GM10266 (cell line): ENCODE measurements around the gene AMZ1.

Experiments used
- DNase-seq: peaks from one replicate; pipeline ENCODE4 v3.0.0; 2012; ENCODE audit errors: extremely low spot score
- TF ChIP-seq, protein P1 (sequence below): IDR thresholded peaks from 2 replicates; pipeline ENCODE4 v1.5.1; 2012; ENCODE audit warnings: mild to moderate bottlenecking, low read depth; ENCODE audit not compliant: control insufficient read depth, insufficient read depth; ENCODE audit errors: missing control alignments

The AMZ1 gene

DNA sequence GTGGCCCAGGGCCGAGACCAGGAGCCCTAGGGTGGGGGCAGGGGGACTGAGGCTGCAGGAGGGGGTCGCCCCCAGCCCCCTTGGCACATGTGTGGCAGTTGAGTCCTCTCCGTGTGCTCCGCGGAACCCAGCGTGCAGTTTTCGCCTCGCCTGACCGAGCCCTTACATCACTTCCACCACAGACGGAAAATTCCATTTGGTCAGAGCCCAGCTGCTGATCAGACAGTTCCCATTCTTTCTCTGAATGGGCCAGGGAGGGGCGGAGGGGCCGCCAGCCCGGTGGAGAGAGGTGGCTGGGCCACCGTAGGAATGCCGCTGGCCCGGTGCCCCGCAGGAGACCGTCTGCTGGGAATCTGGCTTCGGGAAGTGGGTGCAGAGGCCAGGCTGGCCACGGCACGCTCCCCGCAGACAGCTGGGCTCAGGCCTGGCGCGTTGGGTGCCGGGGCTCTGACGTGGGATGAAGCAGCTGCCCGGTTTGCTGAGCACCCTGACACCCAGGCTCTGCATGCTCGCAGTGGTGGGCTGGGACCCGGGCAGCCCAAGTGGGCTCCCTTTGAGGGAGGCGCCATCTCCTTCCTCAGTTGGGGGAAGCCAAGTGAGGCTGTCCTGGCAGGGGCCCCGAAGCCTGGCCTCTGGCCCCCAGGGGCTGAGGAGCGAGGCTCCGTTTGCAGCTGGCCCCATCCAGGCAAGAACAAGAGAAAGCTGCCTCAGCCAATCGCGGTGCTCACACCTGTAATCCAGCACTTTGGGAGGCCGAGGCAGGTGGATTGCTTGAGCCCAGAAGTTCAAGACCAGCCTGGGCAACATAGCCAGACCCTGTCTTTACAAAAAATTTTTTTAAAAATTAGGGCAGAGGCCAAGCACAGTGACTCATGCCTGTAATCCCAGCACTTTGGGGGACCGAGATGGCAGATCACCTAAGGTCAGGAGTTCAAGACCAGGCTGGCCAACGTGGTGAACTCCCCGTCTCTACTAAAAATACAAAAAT is 46.3 kb upstream of the AMZ1 start:
- TF ChIP-seq, protein P1, sequence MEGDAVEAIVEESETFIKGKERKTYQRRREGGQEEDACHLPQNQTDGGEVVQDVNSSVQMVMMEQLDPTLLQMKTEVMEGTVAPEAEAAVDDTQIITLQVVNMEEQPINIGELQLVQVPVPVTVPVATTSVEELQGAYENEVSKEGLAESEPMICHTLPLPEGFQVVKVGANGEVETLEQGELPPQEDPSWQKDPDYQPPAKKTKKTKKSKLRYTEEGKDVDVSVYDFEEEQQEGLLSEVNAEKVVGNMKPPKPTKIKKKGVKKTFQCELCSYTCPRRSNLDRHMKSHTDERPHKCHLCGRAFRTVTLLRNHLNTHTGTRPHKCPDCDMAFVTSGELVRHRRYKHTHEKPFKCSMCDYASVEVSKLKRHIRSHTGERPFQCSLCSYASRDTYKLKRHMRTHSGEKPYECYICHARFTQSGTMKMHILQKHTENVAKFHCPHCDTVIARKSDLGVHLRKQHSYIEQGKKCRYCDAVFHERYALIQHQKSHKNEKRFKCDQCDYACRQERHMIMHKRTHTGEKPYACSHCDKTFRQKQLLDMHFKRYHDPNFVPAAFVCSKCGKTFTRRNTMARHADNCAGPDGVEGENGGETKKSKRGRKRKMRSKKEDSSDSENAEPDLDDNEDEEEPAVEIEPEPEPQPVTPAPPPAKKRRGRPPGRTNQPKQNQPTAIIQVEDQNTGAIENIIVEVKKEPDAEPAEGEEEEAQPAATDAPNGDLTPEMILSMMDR = no peak
- DNase-seq = peak; percentile 84

DNA sequence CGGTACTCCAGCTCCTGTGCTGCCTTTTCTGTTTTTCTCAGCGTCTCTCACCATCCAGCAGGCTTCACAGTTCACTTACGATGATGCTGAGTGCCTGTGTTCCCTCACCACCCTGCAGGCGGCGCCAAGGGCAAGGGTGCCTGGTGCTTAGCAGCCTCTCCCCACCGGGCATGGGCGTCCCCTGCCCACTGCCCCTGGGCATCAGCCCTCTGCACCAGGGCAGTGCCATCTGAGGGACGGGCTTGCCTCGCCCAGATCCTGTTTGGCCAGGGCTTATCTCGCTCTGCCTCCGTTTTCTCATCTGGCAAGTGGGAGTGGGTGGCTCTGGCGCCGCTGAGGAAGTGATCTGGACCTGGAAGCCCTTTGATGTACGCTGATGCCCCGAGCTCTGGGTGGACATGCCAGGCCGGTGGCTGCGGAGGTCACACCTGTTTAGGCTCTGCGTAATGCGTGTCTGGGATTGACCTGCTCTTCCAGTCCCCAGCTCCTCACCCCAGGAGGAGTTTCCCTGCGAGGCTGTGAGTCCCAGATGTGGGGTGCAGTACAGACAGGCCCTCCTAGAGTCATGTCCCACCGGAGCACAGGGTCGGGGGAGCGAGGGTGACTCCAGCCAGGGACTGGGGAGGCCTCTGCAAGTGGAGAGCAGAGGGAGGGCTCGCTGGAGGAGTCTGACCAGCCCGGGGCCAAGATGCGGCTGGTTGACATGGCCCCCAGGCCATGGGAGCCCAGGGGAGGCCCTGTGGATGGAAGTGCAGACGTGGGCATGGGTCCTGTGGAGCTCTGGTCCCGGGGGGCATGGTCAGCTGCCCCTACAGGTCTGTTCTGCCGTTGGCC is 44.4 kb upstream of the AMZ1 start:
- no peak for DNase-seq
- TF ChIP-seq, protein P1 = peak; percentile 24

DNA sequence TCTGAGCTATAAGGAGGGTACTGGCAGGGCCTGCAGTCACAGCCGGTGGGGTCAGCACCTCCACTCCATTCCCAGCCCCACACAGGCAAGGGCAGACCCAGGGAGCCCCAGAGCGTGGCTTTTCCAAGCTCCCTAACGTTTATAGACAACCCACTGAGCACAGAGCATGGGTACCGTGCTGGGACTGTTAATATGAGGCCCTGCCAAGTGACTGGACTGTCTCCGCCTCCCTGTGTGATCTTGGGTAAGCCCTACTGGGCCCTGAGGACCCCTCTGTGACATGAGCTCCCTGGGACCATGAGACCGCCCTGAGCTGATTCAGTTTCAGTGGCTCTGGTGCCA is 43.8 kb upstream of the AMZ1 start:
- no peak for DNase-seq
- TF ChIP-seq, protein P1 = no peak

DNA sequence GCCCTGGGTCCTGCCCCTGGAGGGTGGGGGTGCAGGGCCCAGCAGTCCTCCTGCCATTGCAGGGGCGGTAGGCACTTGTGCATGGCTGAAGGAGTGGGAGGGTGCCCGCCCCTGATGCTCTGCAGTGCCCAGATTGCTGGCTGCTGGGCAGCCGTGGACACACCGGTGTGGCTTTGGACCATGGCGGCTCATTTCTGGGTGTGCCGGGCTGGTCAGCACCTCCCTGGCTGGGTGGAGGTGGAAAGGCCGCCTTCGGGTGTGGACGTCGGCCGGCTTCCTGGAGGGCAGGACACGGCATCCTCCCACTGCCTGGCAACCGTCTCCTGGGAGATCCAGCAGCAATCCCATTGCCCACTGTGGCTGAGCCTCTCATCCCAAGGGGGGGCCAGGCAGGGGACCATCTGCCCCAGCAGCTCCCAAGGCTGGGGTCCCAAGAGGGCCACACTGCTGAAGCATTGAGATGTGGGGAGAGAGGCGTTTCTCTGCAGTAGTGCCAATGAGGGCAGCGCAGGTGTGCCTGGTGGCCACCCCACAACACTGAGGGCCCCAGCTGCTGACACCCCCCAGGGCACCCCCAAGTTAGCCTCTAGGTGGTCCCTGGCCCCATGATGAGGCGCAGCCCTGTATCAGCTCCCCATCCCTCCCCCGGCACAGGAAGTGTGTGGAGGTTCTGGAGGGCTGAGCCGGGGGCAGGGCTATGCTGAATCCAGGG is 43.3 kb upstream of the AMZ1 start:
- no peak for DNase-seq
- TF ChIP-seq, protein P1 = no peak

DNA sequence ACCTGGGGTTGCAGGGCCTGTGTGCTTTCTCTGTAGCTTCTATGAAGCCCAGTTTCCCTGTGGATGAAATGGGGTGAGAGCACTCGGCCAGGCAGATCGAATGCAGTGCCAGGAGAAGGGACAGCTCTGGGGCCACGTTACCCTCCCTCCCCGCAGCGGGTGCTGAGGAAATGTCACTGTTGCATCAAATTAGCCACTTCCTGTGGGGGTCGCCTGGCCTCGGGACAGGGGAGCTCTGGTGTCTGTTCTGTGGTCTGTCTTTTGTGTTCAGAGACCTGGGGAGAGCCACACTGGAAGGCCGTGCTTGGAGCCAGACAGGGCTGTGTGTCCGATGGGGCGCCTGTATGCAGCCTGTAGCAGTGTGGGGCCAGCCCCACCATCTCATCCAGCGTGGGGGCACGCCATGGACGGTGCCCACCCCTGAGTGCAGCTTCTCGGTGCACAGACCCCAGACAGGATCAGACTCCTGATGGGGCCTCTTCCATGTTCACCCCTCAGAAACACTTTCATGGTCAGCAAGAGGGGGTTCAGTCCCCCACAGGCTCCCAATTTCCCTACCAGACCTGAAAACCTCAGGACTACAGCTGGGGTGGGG is 42.6 kb upstream of the AMZ1 start:
- TF ChIP-seq, protein P1 = no peak
- peak; percentile 77 for DNase-seq

DNA sequence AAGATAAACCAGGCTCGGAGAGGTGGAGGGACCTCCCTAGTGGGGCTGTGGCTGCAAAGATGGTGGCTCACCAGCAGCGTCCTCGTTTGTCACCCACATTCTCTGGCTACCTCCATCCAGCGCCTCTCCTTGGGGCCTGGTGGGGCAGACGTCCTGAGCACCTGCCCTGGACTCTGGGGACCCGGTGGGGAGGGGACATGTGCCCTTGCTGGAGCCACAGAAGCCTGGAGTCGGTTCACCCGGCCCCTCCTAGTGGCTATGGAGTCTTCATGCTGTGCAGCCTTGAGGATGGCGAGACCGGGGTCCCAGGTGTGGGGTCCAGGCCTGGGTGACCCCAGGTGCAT is 41.7 kb upstream of the AMZ1 start:
- no peak for DNase-seq
- TF ChIP-seq, protein P1 = no peak
